ENCODE results near the gene STUB1.
A peak's percentile ranks its signal among the peaks of the same experiment; 100 is the strongest.

Gene STUB1

DNA sequence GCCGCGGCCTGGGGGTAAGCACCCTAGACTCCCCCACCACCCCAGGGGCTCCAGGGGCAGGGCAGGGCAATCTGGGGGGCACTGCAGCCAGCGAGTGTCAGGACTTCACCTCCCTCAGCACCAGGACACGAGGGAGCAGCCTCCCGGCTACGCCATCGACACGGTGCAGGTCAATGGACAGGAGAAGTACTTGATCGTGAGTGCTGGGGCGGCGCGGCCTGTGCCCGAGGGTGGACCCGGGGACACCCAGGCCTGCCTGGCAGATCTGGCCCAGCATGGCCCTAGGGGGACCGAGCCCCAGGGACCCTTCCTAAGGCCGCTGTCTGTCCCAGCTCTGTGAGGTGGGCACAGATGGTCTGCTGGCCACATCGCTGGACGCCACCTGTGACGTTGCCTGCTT is 7.8 kb upstream of the STUB1 start:
- TF ChIP-seq Cebpa-rat (IDR thresholded peaks at IDR 0.05), result no peak
- H3K9ac ChIP-seq, result no peak overlapping the region
- peaks cover 16% of the 10 kb centered on the region for H3K27me3 ChIP-seq
- H4K20me1 ChIP-seq, result peaks cover 79% of the 10 kb centered on the region
- H3K4me2 ChIP-seq, result no peak overlapping the region
- peaks cover 55% of the 10 kb centered on the region for H3K36me3 ChIP-seq
- no peak overlapping the region for H3K4me3 ChIP-seq
- H3K27ac ChIP-seq, result no peak overlapping the region
- no peaks in the 10 kb centered on the region for H3K9me3 ChIP-seq
- H3K4me1 ChIP-seq, result peaks cover 26% of the 10 kb centered on the region

DNA sequence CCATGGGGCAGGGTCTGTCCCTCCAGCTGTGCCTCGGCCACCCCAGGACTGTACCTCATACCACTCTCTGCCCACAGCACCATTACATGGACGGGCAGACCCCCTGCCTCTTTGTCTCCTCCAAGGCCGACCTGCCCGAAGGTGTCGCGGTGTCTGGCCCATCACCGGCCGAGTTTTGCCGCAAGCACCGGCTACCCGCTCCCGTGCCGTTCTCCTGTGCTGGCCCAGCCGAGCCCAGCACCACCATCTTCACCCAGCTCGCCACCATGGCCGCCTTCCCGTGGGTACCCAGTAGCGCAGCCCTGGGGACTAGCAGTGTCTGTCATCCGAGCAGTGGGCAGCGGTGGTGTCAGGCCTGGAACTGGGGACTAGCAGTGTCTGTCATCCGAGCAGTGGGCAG is 7.4 kb upstream of the STUB1 start:
- Histone ChIP-seq H3K4me3 (no peak overlapping the region), H3K9ac (no peak overlapping the region), H3K27ac (no peak overlapping the region), H3K4me2 (no peak overlapping the region), H3K9me3 (no peaks in the 10 kb centered on the region), H4K20me1 (peaks cover 79% of the 10 kb centered on the region), H3K27me3 (peaks cover 16% of the 10 kb centered on the region), H3K4me1 (peaks cover 22% of the 10 kb centered on the region), H3K36me3 (peaks cover 55% of the 10 kb centered on the region)
- TF ChIP-seq Cebpa-rat (IDR thresholded peaks at IDR 0.05), result no peak

DNA sequence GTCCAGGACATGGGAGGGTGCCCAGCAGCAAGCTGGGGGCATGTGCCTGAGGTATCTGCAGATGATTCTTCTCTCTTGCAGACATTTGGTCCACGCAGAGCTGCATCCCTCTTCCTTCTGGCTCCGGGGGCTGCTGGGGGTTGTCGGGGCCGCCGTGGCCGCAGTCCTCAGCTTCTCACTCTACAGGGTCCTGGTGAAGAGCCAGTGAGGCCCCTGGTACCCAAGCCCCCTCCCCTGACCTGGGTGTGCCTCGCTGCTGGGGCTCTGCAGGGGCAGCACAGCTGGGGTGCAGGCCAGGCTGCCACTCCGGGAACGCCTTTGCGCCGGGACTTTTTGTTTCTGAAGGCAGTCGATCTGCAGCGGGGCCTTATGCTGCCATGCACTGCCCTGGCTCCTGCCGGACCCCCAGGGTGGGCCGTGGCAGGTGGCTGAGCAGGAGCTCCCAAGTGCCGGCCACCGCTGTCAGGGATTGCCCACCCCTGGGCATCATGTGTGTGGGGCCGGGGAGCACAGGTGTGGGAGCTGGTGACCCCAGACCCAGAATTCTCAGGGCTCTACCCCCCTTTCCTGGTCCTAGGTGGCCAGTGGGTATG is 6.7 kb upstream of the STUB1 start:
- no peak for TF ChIP-seq Cebpa-rat (IDR thresholded peaks at IDR 0.05)
- peaks cover 22% of the 10 kb centered on the region for H3K4me1 ChIP-seq
- peaks cover 76% of the 10 kb centered on the region for H4K20me1 ChIP-seq
- H3K27ac ChIP-seq, result no peak overlapping the region
- H3K9me3 ChIP-seq, result no peaks in the 10 kb centered on the region
- H3K9ac ChIP-seq, result no peak overlapping the region
- H3K36me3 ChIP-seq, result peaks cover 55% of the 10 kb centered on the region
- peaks cover 16% of the 10 kb centered on the region for H3K27me3 ChIP-seq
- no peak overlapping the region for H3K4me3 ChIP-seq
- no peak overlapping the region for H3K4me2 ChIP-seq

DNA sequence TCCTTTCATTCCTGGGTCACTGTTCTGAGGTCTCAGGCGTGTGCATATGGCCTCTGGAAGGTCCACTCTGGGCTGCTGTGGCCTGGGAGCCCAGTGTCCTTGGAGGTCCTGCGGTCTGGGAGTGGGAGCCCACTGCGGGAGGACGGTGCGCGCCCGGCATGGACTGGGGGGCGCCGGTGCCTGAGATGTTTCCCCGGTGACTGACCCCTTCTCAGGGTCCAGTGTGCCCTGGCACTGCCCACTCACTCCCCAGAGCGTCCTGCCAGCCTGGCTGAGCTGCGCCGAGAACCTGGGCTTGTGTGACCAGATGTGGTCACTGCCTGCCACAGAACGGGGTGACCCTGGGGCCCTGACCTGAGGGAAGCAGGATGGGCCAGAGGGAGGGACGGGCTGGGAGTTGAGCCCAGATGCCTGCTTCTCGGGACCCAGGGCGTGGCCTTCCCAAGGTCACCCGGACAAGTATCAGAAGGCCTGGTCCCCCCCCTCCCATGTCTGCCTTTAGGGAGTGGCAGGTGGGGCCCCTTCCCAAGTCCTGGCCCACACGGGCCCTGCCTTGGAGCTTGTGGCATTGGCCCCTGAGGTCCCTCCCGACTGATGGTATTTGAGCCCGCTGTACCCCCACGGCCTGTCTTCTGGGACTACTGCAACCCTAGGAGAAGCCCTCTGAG is 5.9 kb upstream of the STUB1 start:
- peaks cover 53% of the 10 kb centered on the region for H3K36me3 ChIP-seq
- peaks cover 68% of the 10 kb centered on the region for H4K20me1 ChIP-seq
- 0 out of 2 replicates have a peak overlapping the region, but pooled peaks have one; percentile 37 for H3K4me2 ChIP-seq
- no peak overlapping the region for H3K4me3 ChIP-seq
- no peak overlapping the region for H3K27ac ChIP-seq
- H3K27me3 ChIP-seq, result peaks cover 16% of the 10 kb centered on the region
- H3K9me3 ChIP-seq, result no peaks in the 10 kb centered on the region
- H3K4me1 ChIP-seq, result peaks cover 23% of the 10 kb centered on the region
- no peak for TF ChIP-seq Cebpa-rat (IDR thresholded peaks at IDR 0.05)
- no peak overlapping the region for H3K9ac ChIP-seq

DNA sequence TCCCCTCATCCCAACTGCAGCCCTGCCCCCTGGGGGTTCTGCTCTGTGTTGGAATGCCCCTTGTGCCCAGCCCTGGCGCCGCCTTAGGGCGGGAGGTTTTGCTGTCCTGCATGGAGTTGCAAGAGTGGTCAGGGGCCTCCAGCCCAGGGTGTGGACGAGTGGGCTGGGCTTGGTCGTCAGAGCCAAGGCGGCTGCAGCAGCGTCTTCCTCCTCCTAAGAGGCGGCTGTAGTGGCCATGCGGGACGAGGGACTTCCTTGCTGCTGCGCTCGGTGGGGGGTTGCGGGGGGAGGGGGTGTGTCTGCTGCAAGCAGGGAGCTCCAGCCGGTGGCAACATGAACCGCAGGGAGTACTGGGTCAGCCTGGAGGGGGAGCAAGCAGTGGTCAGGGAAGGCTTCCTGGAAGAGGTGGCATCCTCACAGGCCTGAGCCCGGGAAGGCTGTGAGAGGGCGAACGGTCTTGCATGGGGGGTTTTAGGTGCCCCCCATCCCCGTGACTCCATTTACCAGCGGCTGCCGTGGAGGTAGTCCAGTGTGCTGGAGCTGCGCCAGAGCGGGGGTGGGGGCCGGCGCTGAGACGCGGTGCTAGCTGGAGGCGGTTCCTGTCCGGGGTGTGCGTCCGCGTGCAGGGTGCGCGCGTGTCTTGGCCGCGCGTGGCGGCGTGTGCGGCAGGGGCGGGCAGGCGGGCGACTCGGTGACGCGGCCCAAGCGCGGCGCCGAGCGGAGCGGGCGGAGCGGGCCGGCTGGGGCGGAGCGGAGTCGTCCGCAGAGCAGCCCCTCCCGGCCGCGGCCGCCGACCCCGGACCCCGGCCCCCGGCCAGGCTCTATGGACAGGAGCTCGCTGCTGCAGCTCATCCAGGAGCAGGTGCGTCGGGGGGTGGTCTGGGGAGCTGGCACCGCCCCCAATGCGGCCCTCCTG is 5.0 kb upstream of the STUB1 start, which contains the start of gene RHBDL1:
Gene RHBDL1, plus strand, starts transcription at position 704 of the 916 bp plus-strand sequence. Its CDS starts 120 bp downstream, at position 824.
- H3K27me3 ChIP-seq, result peaks cover 16% of the 10 kb centered on the region
- no peak for TF ChIP-seq Cebpa-rat (IDR thresholded peaks at IDR 0.05)
- peaks cover 44% of the 10 kb centered on the region for H3K36me3 ChIP-seq
- H3K9ac ChIP-seq, result no peak within 1 kb of the TSS
- peaks cover 20% of the 10 kb centered on the region for H3K4me1 ChIP-seq
- no peak within 1 kb of the TSS for H3K27ac ChIP-seq
- H3K9me3 ChIP-seq, result no peaks in the 10 kb centered on the region
- peaks cover 59% of the 10 kb centered on the region for H4K20me1 ChIP-seq
- no peak within 1 kb of the TSS for H3K4me3 ChIP-seq
- H3K4me2 ChIP-seq, result peak within 1 kb of the TSS; percentile 37; the same call in 1 of the 2 replicates

DNA sequence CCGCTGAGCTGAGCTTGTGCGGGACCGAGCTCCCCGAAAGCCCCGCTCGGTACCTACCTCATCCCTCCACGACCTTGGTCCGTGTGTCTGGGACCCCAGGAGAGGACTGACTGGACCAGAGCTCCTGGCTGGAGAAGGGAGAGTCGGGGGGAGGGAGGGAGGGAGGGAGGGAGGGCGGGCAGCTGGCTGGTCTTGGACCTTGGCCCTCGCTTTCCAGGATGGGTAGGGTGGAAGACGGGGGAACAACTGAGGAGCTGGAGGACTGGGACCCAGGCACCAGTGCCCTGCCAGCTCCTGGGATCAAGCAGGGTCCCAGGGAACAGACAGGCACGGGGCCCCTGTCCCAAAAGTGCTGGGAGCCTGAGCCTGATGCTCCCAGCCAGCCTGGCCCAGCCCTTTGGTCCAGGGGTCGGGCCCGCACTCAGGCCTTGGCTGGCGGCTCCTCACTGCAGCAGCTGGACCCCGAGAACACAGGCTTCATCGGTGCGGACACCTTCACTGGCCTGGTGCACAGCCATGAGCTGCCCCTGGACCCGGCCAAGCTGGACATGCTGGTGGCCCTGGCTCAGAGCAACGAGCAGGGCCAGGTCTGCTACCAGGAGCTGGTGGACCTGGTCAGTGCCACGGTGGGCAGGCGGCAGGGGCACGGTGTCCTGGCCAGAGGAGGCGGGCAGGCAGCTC is 4.2 kb upstream of the STUB1 start:
- Histone ChIP-seq H3K36me3 (peaks cover 36% of the 10 kb centered on the region), H3K9me3 (no peaks in the 10 kb centered on the region), H3K27ac (no peak overlapping the region), H4K20me1 (peaks cover 59% of the 10 kb centered on the region), H3K27me3 (peaks cover 16% of the 10 kb centered on the region), H3K4me2 (no peak overlapping the region), H3K4me1 (peaks cover 22% of the 10 kb centered on the region), H3K4me3 (no peak overlapping the region), H3K9ac (no peak overlapping the region)
- no peak for TF ChIP-seq Cebpa-rat (IDR thresholded peaks at IDR 0.05)

DNA sequence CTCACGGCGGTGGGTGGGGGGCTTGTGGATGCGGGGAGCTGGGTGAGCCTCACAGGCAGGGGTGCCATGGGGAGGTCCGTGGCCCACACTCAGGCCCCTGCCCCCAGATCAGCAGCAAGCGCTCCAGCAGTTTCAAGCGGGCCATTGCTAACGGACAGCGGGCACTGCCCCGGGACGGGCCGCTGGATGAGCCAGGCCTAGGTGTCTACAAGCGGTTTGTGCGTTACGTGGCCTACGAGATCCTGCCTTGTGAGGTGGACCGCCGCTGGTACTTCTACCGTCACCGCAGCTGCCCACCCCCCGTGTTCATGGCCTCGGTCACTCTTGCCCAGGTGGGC is 3.7 kb upstream of the STUB1 start:
- Histone ChIP-seq H3K9me3 (no peaks in the 10 kb centered on the region), H3K4me2 (no peak overlapping the region), H3K4me3 (no peak overlapping the region), H4K20me1 (peaks cover 59% of the 10 kb centered on the region), H3K9ac (no peak overlapping the region), H3K27ac (no peak overlapping the region), H3K4me1 (peaks cover 27% of the 10 kb centered on the region), H3K36me3 (peaks cover 35% of the 10 kb centered on the region), H3K27me3 (peaks cover 16% of the 10 kb centered on the region)
- no peak for TF ChIP-seq Cebpa-rat (IDR thresholded peaks at IDR 0.05)

DNA sequence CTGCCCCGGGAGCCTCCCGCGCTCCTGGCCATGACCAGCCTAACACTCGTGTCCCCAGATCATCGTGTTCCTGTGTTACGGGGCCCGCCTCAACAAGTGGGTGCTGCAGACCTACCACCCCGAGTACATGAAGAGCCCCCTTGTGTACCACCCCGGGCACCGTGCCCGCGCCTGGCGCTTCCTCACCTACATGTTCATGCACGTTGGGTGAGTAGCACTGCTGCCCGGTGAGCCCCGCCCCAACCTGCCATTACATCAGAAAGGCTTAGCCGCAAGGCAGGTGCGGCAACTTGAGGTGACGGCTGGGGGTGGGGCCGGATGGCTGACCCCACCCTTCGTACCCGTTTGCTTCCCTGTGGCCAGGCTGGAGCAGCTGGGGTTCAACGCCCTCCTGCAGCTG is 3.3 kb upstream of the STUB1 start:
- Histone ChIP-seq H3K27ac (no peak overlapping the region), H3K9me3 (no peaks in the 10 kb centered on the region), H3K36me3 (peaks cover 35% of the 10 kb centered on the region), H3K4me2 (no peak overlapping the region), H3K9ac (no peak overlapping the region), H3K4me3 (no peak overlapping the region), H4K20me1 (peaks cover 62% of the 10 kb centered on the region), H3K4me1 (peaks cover 31% of the 10 kb centered on the region), H3K27me3 (peaks cover 16% of the 10 kb centered on the region)
- no peak for TF ChIP-seq Cebpa-rat (IDR thresholded peaks at IDR 0.05)

DNA sequence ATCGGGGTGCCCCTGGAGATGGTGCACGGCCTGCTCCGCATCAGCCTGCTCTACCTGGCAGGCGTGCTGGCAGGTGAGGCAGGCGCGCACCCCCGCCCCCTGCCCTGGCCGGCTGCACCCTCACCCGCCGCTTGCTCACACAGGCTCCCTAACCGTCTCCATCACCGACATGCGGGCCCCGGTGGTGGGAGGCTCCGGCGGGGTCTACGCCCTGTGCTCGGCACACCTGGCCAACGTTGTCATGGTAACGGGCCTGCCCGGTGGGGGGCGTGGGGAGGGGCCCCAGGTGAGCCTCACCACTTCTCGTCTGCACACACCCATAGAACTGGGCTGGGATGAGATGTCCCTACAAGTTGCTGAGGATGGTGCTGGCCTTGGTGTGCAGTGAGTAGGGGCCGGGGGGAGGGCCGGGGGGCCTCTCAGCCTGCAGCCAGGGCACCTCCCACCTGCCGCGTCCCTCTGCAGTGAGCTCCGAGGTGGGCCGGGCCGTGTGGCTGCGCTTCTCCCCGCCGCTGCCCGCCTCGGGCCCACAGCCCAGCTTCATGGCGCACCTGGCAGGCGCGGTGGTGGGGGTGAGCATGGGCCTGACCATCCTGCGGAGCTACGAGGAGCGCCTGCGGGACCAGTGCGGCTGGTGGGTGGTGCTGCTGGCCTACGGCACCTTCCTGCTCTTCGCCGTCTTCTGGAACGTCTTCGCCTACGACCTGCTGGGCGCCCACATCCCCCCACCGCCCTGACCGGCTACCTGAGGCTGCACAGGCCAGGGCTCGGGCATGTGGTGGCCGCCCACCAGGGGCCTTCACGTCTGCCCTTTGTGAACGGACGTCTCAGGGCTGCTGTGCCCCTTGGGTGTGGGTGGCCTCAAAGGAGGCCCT is 2.7 kb upstream of the STUB1 start:
- H3K27ac ChIP-seq, result no peak overlapping the region
- peaks cover 35% of the 10 kb centered on the region for H3K36me3 ChIP-seq
- TF ChIP-seq Cebpa-rat (IDR thresholded peaks at IDR 0.05), result no peak
- H3K4me1 ChIP-seq, result peaks cover 37% of the 10 kb centered on the region
- H4K20me1 ChIP-seq, result peaks cover 62% of the 10 kb centered on the region
- H3K9me3 ChIP-seq, result no peaks in the 10 kb centered on the region
- H3K4me3 ChIP-seq, result no peak overlapping the region
- no peak overlapping the region for H3K4me2 ChIP-seq
- H3K27me3 ChIP-seq, result peaks cover 16% of the 10 kb centered on the region
- no peak overlapping the region for H3K9ac ChIP-seq

All from BLaER1 (cell line).